ENCODE data around the gene RAD51B. TPM values are rescaled to one million over a fixed set of nuclear protein-coding genes. Genes with fewer than 3 reads are reported as not detected.

The RAD51B gene
- total RNA-seq, 1 experiment from 2014 or later: 10.8 TPM

- Histone ChIP-seq H3K9ac (ENCODE audit: low read length) (no peak overlapping the region), H2AFZ (ENCODE audit: low read length) (no peak overlapping the region), H3F3A (ENCODE audit: low read length, unreplicated experiment) (no peaks in the 10 kb centered on the region), H4K20me1 (ENCODE audit: low read length) (no peaks in the 10 kb centered on the region), H3K9me2 (replicated peaks; ENCODE audit: low read length) (no peaks in the 10 kb centered on the region), H3K27me3 (ENCODE audit: low read length) (no peaks in the 10 kb centered on the region), H3K4me2 (ENCODE audit: low read length) (no peak overlapping the region), H3K27ac (ENCODE audit: low read length) (peak overlapping the region; percentile 11), H3K79me2 (ENCODE audit: low read length) (no peaks in the 10 kb centered on the region), H3K36me3 (ENCODE audit: low read depth, low read length) (no peaks in the 10 kb centered on the region), H3K4me1 (ENCODE audit: insufficient read depth, low read length) (peaks cover 33% of the 10 kb centered on the region), H3K9me3 (ENCODE audit: low read length) (no peaks in the 10 kb centered on the region), H3K4me3 (ENCODE audit: low read length) (no peak overlapping the region)
- CTCF ChIA-PET: interaction anchor here (0.7 kb wide), 1 partner anchor 684 kb away, joined by 13 read pairs; no protein-coding TSS in a partner anchor
- intact Hi-C loops (cut with micrococcal nuclease): no loop called here
- ATAC-seq (peak; percentile 66), DNase-seq (peak; percentile 58)
- POLR2A ChIA-PET (ENCODE audit: unreplicated experiment): interaction anchor here (0.6 kb wide), 2 partner anchors 42 to 58 kb away, joined by 3 to 4 read pairs; no protein-coding TSS in a partner anchor
- no TSS peak for BruUV-seq (replicated peaks)
- no peak for TF ChIP-seq CTCF (conservative IDR thresholded peaks at IDR 0.05; ENCODE audit: low read depth, low read length)
These were observed 586.4 kb downstream of the RAD51B start for GRCh38 chr14:68405961-68406360.

- BruUV-seq (replicated peaks): no TSS peak
- Histone ChIP-seq H3K4me3 (ENCODE audit: low read length) (no peak overlapping the region), H3K4me2 (ENCODE audit: low read length) (no peak overlapping the region), H3K4me1 (ENCODE audit: insufficient read depth, low read length) (peaks cover 42% of the 10 kb centered on the region), H3K36me3 (ENCODE audit: low read depth, low read length) (no peaks in the 10 kb centered on the region), H4K20me1 (ENCODE audit: low read length) (no peaks in the 10 kb centered on the region), H3K79me2 (ENCODE audit: low read length) (no peaks in the 10 kb centered on the region), H3K9me2 (replicated peaks; ENCODE audit: low read length) (no peaks in the 10 kb centered on the region), H3K27ac (ENCODE audit: low read length) (0 out of 2 replicates have a peak overlapping the region, but pooled peaks have one; percentile 22), H3K27me3 (ENCODE audit: low read length) (no peaks in the 10 kb centered on the region), H3K9ac (ENCODE audit: low read length) (no peak overlapping the region), H3K9me3 (ENCODE audit: low read length) (no peaks in the 10 kb centered on the region), H3F3A (ENCODE audit: low read length, unreplicated experiment) (peaks cover 4% of the 10 kb centered on the region), H2AFZ (ENCODE audit: low read length) (no peak overlapping the region)
- DNase-seq (peak; percentile 27), ATAC-seq (peak; percentile 30)
- intact Hi-C loops (cut with micrococcal nuclease): no loop called here
- TF ChIP-seq CTCF (conservative IDR thresholded peaks at IDR 0.05; ENCODE audit: low read depth, low read length): no peak
- TF ChIP-seq EZH2 (IDR thresholded peaks at IDR 0.05; ENCODE audit: low read length, unreplicated experiment): no peak
- no peak for TF ChIP-seq EZH2phosphoT487 (IDR thresholded peaks at IDR 0.05; ENCODE audit: borderline replicate concordance, low read length)
- CTCF ChIA-PET: no interaction called here
- POLR2A ChIA-PET (ENCODE audit: unreplicated experiment): no interaction called here
These were observed 587.7 kb downstream of the RAD51B start for GRCh38 chr14:68407285-68407684.

GRCh38 chr14:68407825-68408224 is 588.2 kb downstream of the RAD51B start:
- TF ChIP-seq EZH2 (IDR thresholded peaks at IDR 0.05; ENCODE audit: low read length, unreplicated experiment) (no peak), EZH2phosphoT487 (IDR thresholded peaks at IDR 0.05; ENCODE audit: borderline replicate concordance, low read length) (no peak), CTCF (conservative IDR thresholded peaks at IDR 0.05; ENCODE audit: low read depth, low read length) (no peak)
- CTCF ChIA-PET: interaction anchor here (0.6 to 1.6 kb wide), 2 partner anchors 110 to 153 kb away, joined by 3 to 6 read pairs; no protein-coding TSS in a partner anchor
- no peak overlapping the region for H3K9ac ChIP-seq (ENCODE audit: low read length)
- H3K4me2 ChIP-seq (ENCODE audit: low read length): no peak overlapping the region
- no peak overlapping the region for H2AFZ ChIP-seq (ENCODE audit: low read length)
- H4K20me1 ChIP-seq (ENCODE audit: low read length): no peaks in the 10 kb centered on the region
- H3K4me1 ChIP-seq (ENCODE audit: insufficient read depth, low read length): peaks cover 47% of the 10 kb centered on the region
- intact Hi-C loops (cut with micrococcal nuclease): loop anchor here (1.0 kb wide), 2 partner anchors 29 to 158 kb away; no protein-coding TSS in a partner anchor
- peaks cover 5% of the 10 kb centered on the region for H3F3A ChIP-seq (ENCODE audit: low read length, unreplicated experiment)
- H3K9me3 ChIP-seq (ENCODE audit: low read length): no peaks in the 10 kb centered on the region
- H3K36me3 ChIP-seq (ENCODE audit: low read depth, low read length): no peaks in the 10 kb centered on the region
- no peaks in the 10 kb centered on the region for H3K9me2 ChIP-seq (replicated peaks; ENCODE audit: low read length)
- no peak for DNase-seq
- BruUV-seq (replicated peaks): no TSS peak
- POLR2A ChIA-PET (ENCODE audit: unreplicated experiment): interaction anchor here (0.7 kb wide), 1 partner anchor 27 kb away, joined by 4 read pairs; no protein-coding TSS in a partner anchor
- no peak for ATAC-seq
- H3K27ac ChIP-seq (ENCODE audit: low read length): peak overlapping the region; percentile 22; the same call in 1 of the 2 replicates
- H3K4me3 ChIP-seq (ENCODE audit: low read length): no peak overlapping the region
- H3K27me3 ChIP-seq (ENCODE audit: low read length): no peaks in the 10 kb centered on the region
- no peaks in the 10 kb centered on the region for H3K79me2 ChIP-seq (ENCODE audit: low read length)

Data from PC-3 (cell line).